ENCODE measurements around the gene PSRC1.

The PSRC1 gene

DNA sequence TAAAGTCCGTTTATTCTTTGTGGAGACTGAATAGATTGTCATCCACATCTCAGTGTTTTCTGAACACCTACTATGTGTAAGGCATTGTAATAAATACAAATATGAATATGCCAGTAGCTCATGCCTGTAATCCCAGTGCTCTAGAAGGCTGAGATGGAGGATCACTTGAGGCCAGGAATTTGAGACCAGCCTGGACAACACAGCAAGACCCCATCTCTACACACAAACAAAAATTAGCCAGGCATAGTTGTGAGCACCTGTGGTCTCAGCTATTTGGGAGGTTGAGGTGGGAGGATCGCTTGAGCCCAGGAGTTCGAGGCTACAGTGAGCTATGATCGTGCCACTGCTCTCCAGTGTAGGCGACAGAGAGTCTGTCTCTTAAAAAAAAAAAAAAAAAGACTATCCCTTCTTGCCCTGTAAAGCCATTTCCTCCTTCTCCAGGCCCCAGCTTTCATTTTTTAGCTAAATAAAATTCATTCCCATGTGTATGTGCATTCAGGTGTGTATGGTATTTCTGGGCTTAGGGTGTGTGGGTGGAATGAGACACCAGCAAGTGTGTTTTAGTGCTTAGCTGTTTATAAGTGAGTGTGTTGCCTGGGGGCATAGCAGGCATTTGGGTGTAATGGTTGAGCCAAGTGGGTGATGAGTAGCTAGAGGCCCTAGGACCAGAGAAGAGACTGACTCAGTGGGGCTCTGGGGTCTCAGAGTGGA, 25.8 kb downstream of the PSRC1 start:
- DNase-seq: no peak

DNA sequence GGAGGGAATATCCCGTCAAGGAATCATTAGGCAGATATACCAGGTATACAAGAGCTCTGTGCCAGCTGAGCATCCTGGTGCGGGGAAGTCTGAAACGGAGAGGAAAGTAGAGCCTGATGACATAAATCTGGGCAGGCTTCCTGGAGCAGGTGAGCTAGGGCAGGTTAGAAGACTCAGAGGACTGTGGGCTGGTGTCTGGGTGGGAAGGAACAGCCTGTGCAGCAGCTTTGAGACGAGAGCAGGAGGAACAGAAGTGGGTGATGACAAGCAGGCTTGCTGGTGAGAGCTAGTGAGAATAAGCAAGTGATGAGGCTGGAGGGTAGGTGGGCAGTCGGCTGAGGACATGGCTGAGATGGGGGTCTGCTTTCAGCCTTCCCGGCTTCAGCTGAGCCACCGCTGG, 26.9 kb downstream of the PSRC1 start:
- DNase-seq: no peak

DNA sequence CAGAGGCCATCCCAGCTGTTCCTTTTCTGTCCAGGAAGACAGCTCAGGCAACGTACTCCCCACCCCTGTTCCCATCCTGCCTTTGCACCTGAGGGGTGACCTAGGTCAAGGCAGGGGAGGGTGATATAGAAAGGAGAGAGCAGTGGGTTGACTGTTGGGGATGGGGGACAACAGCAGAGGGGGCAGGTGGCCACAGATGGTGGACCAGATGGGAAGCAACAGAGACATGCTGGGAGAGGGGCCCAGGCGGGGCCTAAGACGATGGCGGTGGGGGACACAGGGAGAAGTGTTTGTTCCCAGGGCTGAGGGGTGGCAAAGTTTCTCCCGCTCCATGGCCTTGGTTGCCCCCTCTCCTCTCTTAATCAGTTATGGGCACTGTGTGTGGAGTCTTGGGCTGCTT, 27.3 kb downstream of the PSRC1 start:
- DNase-seq: no peak

DNA sequence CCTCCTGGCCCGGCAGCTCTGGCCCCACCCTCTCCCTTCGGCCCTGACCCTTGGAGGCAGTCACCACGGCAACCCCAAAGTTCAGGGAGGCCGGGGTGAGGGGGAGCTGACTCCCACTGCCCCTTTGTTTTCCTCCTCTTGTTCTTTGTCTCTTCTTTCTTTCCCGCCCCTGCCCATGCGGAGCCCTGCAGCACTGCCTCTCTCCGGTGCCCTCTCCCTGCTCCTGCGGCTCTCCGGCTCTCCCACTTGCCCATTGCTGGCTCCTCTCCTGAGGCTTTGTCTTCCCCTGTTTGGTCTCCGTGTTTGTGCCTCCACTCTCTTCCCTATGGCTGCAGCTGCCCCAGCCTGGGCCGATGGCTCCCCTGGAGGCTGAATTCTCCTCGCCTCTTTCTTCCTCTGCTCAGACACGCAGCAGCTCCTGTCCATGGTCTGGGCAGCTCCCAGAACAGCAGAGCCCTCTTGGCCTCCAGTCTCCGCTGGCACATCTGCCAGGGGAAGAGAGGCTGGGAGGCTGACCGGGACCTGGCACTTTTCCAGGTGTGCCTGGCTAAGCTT, 27.8 kb downstream of the PSRC1 start:
- DNase-seq: no peak

DNA sequence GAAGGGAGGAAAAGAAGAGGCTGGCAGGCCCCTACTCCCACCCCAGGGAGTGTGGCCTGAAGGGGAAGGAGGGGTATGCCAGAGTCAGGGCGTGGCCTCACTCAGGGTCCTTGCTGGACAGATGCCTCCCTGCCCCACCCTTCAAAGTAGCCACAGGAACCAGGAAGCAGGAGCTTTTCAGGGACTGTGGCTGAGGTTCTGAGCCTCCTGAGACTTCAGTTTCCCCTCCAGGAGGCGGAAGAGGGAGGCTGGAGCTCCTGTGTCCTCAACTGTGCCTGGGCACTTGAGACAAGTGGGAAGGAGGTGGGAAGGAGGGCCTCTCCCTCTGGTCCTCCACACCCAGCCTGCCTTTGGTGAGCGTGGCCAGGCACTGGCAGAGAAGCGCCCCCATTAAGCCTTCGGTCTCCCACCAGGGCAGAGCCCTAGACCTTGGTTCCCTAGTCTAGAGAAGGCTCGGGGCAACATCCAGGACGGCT, 28.3 kb downstream of the PSRC1 start:
- DNase-seq: no peak

DNA sequence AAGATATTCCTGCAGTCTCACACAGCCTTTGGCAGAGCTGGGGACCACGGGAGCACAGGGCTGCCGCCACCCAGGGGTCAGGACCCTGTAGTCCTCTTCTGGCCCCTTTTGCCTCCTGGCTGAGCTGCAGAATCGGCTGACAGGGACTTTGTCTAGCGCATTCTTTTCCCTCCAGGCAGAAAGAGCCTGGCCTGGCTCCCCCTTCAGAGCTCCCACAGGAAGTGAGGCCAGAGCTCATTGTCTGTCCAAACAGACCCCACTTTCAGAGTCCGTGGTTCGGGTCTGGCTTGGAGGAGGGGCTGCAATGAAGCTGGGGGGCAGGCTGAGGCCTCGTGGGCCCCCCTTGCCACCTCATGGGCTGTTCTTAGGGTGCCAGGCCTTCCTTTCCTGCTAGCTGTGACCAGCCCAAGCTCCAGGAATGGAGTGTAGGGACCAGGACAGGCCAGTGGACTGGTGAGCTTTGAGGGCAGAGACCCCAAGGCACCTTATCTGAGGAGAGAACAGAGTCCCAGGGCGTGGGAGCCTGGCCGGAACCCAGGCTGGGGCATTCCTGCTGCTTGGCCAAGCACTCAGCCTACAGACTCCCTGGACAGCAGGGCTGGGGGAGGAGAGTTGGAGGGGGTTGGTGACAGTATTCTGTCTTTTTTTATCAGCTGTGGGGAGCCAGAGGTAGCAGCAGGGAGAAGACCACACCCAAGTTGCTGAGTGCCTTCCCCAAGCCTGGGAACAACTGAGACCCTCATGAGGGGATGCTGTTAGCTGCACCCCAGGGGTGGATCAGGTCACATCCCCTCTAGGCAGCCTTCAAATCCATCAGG, 28.9 kb downstream of the PSRC1 start:
- no peak for DNase-seq

DNA sequence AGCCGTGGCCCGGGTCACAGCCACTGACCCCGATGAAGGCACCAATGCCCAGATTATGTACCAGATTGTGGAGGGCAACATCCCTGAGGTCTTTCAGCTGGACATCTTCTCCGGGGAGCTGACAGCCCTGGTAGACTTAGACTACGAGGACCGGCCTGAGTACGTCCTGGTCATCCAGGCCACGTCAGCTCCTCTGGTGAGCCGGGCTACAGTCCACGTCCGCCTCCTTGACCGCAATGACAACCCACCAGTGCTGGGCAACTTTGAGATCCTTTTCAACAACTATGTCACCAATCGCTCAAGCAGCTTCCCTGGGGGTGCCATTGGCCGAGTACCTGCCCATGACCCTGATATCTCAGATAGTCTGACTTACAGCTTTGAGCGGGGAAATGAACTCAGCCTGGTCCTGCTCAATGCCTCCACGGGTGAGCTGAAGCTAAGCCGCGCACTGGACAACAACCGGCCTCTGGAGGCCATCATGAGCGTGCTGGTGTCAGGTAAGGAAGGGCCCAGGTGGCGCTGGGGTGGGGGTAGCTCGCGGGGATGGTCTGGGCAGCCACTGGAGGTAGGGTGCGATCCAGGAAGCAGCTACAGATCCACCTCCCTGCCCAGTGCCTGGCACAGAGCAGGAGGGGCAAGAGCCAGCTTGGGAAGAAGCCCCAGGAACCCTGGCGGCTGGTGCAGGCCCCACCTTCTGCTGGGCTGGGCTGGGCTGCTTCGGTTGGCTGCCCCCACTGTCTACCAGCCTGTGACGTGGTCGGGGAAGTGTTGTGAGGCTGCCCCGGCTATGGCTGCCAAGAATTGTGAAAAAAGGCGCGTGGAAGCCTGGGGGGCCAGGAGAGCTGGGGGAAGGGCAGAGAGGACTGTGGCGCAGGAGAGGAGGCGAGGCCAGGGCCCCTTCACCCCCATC, 29.8 kb downstream of the PSRC1 start:
- no peak for DNase-seq

DNA sequence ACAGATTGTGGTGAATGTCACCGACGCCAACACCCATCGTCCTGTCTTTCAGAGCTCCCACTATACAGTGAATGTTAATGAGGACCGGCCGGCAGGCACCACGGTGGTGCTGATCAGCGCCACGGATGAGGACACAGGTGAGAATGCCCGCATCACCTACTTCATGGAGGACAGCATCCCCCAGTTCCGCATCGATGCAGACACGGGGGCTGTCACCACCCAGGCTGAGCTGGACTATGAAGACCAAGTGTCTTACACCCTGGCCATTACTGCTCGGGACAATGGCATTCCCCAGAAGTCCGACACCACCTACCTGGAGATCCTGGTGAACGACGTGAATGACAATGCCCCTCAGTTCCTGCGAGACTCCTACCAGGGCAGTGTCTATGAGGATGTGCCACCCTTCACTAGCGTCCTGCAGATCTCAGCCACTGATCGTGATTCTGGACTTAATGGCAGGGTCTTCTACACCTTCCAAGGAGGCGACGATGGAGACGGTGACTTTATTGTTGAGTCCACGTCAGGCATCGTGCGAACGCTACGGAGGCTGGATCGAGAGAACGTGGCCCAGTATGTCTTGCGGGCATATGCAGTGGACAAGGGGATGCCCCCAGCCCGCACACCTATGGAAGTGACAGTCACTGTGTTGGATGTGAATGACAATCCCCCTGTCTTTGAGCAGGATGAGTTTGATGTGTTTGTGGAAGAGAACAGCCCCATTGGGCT, 30.6 kb downstream of the PSRC1 start:
- no peak for DNase-seq

DNA sequence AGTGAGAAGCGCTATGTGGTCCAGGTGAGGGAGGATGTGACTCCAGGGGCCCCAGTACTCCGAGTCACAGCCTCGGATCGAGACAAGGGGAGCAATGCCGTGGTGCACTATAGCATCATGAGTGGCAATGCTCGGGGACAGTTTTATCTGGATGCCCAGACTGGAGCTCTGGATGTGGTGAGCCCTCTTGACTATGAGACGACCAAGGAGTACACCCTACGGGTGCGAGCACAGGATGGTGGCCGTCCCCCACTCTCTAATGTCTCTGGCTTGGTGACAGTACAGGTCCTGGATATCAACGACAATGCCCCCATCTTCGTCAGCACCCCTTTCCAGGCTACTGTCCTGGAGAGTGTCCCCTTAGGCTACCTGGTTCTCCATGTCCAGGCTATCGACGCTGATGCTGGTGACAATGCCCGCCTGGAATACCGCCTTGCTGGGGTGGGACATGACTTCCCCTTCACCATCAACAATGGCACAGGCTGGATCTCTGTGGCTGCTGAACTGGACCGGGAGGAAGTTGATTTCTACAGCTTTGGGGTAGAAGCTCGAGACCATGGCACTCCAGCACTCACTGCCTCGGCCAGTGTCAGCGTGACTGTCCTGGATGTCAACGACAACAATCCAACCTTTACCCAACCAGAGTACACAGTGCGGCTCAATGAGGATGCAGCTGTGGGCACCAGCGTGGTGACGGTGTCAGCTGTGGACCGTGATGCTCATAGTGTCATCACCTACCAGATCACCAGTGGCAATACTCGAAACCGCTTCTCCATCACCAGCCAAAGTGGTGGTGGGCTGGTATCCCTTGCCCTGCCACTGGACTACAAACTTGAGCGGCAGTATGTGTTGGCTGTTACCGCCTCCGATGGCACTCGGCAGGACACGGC, 31.4 kb downstream of the PSRC1 start:
- no peak for DNase-seq

DNA sequence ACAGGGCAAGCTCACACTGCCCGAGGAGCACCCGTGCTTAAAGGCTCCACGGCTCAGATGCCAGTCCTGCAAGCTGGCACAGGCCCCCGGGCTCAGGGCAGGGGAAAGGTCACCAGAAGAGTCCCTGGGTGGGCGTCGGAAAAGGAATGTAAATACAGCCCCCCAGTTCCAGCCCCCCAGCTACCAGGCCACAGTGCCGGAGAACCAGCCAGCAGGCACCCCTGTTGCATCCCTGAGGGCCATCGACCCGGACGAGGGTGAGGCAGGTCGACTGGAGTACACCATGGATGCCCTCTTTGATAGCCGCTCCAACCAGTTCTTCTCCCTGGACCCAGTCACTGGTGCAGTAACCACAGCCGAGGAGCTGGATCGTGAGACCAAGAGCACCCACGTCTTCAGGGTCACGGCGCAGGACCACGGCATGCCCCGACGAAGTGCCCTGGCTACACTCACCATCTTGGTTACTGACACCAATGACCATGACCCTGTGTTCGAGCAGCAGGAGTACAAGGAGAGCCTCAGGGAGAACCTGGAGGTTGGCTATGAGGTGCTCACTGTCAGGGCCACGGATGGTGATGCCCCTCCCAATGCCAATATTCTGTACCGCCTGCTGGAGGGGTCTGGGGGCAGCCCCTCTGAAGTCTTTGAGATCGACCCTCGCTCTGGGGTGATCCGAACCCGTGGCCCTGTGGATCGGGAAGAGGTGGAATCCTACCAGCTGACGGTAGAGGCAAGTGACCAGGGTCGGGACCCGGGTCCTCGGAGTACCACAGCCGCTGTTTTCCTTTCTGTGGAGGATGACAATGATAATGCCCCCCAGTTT, 32.3 kb downstream of the PSRC1 start:
- no peak for DNase-seq

DNA sequence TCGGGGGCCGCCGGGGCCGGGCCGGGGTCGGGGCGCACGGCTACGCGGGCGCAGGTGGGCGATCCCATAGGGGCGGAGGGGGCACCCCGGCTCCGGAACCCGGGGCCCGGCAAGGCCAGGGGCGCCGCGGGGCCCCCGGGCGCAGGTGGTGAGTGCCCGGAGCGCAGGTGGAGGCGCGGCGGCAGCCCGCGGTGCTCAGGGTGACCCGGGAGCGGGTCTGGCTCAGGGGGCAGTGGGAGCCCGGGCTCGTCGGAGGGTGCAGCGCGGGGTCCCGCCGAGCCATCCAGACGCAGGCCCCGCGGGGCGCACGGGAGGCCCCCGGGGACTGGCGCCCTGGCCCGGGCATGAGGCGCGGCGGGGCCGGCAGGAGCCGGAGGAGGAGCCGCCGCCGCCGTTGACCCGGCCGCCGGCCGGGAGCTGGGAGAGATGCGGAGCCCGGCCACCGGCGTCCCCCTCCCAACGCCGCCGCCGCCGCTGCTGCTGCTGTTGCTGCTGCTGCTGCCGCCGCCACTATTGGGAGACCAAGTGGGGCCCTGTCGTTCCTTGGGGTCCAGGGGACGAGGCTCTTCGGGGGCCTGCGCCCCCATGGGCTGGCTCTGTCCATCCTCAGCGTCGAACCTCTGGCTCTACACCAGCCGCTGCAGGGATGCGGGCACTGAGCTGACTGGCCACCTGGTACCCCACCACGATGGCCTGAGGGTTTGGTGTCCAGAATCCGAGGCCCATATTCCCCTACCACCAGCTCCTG, 33.1 kb downstream of the PSRC1 start:
- no peak for DNase-seq

DNA sequence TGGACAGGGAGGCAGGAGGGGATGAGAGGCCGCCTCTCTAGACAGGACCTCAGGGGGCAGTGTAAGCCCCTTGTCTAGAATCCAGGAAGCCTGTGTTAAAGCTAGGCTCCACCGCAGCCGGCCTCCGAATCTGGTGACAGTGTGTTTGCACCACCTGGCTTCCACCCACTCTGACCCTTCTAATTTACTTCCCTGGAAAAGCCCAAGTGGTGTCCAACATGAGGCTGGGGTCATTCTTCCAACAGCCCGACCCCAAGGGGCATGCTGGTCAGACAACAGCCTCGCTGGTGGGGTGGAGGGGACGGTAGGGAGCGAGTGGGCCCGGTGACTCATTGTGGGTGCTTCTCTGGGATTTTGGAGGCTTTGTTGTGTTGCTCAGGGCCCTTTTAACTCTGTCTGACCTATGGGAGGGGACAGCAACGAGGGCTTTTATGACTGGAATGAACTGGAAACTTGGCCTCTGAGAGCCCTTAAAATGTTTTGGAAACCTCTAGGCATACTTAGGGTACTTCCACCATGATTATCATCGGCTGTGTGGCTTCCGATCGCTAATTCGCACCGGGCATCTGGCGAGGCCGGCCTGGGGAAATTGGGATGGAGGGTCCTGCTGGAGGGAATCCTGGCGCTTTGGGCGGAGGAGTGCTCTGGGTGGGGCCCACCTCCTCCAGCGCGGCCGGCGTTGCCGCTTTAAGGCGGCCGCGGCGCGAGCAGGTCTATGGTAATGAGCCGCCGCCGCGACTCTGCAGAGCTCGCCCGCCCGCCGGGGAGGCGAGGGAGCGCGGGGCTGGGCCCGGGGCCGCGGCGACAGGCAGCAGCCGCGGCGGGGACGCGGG, 33.9 kb downstream of the PSRC1 start, which contains the start of gene CELSR2:
Gene CELSR2 (plus strand): TSS at position 743 of the 833 bp plus-strand sequence. CDS start 541 bp downstream, outside the sequence.
- peak; percentile 65 for DNase-seq

DNA sequence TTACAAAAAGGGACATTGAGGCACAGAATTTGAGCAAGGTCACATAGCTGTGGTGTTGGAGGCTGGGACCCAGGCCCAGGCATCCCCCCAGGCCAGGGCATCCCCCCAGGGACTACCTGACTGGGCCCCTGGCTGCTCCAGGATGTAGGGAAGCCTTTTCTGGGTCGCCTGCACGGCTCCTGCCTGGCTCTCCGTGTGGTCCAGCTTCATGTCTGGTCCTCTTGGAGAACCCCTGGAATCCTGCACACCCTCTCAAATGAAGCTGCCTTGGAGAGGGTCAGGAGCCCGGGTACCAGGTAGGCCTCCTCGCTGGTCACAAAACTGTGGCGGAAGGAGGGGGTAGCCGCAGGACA, 34.5 kb downstream of the PSRC1 start:
- no peak for DNase-seq

DNA sequence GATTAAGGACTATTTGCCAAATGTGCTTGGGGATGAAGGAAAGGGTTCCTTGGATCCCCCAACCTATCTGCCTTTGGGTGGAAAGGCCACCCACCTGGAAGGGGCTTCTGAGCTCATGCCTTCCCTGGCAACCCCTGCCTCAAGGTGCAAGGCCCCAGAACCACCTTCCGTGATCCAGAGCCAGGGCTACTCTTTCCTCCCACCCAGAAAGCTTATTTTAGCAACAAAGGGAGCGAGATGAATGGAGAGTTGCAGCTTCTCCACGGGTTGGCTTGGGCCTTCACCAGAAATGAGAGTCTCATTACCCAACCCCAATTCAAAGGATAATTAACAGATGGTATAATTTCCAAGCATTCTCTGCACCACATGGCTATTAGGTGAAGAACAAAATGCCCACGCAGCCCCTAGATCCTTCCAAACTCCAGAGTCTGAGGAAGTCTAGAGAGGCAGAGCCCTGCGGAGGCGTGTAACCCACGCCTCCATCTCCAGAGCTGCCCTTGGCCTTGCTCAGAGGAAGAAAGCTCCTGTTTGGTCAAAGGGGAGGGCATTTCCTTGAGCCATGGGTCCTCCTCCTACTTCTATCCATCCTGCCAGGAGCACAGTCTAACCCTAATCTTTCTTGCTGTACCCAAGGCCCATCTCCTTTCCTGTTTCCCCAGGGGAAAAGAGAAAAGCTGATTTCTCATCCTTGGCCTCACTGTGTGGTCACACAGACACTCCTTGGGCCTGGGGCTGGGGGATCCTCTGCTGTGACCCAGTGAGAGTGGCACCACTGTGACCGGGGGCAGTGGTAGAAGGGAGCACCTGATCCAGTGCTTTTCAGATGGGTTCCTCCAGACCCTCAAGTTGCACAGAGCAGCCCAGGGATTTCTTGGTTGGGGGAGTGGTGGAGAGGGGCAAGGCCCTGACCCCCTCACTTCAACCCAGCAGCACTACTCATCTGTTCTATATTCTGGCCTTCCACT, 35.3 kb downstream of the PSRC1 start:
- no peak for DNase-seq

DNA sequence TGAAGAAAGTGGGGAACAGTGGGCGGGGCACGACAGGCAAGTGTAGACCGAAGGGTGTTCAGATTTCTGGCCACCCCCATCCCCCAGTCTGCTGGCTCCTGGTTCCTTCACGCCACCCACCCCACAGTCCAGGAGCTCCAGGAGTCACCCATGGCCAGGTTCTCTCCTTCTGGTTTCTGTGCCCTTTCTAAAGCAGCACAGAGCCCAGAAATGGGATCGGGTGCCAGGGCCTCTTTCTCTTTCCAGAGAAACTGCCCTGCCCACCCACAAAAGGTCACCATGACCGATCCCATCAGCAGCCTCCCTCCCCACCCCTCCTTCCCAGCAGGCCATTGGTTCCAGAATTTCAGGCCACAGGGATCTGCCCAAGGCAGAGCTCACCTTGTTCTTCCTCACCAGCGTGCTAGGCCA, 36.8 kb downstream of the PSRC1 start:
- no peak for DNase-seq

DNA sequence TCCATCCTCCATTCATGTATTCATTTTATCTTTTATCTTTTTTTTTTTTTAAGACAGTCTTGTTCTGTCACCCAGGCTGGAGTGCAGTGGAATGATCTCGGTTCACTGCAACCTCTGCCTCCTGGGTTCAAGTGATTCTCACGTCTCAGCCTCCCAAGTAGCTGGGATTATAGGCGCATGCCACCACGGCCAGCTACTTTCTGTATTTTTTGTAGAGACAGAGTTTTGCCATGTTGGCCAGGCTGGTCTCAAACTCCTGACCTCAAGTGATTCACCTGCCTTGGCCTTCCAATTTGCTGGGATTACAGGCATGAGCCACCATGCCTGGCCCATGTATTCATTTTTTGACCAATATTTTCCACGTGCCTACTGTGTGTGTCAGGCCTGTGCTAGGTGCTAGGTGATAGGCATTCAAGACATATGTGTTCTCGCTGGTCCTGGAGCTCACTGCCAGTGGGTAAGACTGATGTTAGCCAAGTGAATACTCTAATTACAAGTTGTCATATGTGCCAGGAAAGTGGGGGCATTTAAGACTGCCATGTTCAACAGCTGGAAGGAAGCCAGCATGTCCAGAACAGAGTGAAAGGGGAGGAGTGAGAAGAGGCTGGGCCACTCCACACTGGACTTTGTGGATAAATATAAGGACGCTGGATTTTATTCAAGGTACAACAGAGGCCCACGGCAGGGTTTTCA, 38.9 kb downstream of the PSRC1 start:
- no peak for DNase-seq

DNA sequence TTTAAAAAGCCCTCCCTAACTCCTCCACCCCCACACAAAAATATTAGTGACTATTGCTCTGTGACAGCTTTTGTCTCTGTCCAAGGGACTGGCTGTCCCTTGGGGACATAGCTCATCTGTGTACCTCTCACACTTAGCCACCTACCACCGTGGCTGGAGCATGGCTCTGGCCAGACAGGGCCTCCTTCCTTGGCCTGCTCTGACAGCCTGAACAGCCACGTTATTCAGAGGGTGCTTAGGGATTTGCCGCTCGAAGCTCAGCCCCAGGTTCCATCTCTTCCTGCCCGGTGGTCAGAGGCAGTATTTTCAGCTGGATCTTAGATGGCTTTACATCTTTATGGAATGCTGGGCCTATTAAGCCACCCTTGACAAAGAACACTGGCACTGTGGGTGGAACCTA, 39.7 kb downstream of the PSRC1 start:
- DNase-seq: no peak

Data from activated naive CD4-positive, alpha-beta T cell treated with anti-CD3 and anti-CD28 coated beads, Interleukin-2, amount 50 U/mL, for 16 hours (primary cell).